SU-DHL-6 (cell line): ENCODE results near the gene RPS6KL1.

ENCODE experiments used
- CTCF ChIP-seq: fragments of 200-600 bp; sonication (generic); IDR thresholded peaks from one replicate; pipeline ENCODE4 v1.5.1; 2017; ENCODE audit warnings: antibody characterized with exemption, mild to moderate bottlenecking, low read length, moderate library complexity; ENCODE audit not compliant: insufficient read depth, poor library complexity, severe bottlenecking
- EZH2phosphoT487 ChIP-seq: fragments of 200-600 bp; sonication (generic), shearing (Covaris generic); conservative IDR thresholded peaks from 2 replicates; pipeline ENCODE4 v1.6.1; 2018; ENCODE audit warnings: mild to moderate bottlenecking, antibody characterized with exemption, low read length, moderate library complexity, mixed read lengths

- TF ChIP-seq CTCF = no peak
- TF ChIP-seq EZH2phosphoT487 = no peak
These were observed 61.3 kb downstream of the RPS6KL1 start for GRCh38 chr14:74861734-74862090.
